Stimulated activated CD4-positive, alpha-beta T cell treated with anti-CD3 and anti-CD28 coated beads, Interleukin-1b, Interleukin-23, amount 100 ng/mL, for 1 hour (primary cell): ENCODE results near the gene CRYZ.

Experiments
- DNase-seq, 2 donors: peaks; one replicate each; pipeline ENCODE4 v3.0.0-alpha.2; 2020; ENCODE audit warnings: low read depth in 2 of 2

Gene CRYZ

GRCh38 chr1:74731399-74732052 is 1.3 kb downstream of the CRYZ start:
- no peak for DNase-seq

GRCh38 chr1:74729741-74730478 is 2.9 kb downstream of the CRYZ start:
- DNase-seq: no peak

- DNase-seq: no peak
Observed at GRCh38 chr1:74728736-74729135, 4.1 kb downstream of the CRYZ start.

GRCh38 chr1:74726063-74726462 is 6.8 kb downstream of the CRYZ start:
- DNase-seq: no peak

GRCh38 chr1:74717626-74718025 is 15.2 kb downstream of the CRYZ start:
- DNase-seq: no peak

- no peak for DNase-seq
Observed at GRCh38 chr1:74716822-74717221, 16.0 kb downstream of the CRYZ start.

- no peak for DNase-seq
Observed at GRCh38 chr1:74715806-74716205, 17.0 kb downstream of the CRYZ start.

GRCh38 chr1:74715236-74715502 is 17.7 kb downstream of the CRYZ start:
- no peak for DNase-seq

GRCh38 chr1:74714429-74715235 is 18.2 kb downstream of the CRYZ start:
- DNase-seq: no peak

- DNase-seq: no peak
Observed at GRCh38 chr1:74713849-74714248, 19.0 kb downstream of the CRYZ start.

GRCh38 chr1:74712881-74713280 is 20.0 kb downstream of the CRYZ start:
- no peak for DNase-seq

GRCh38 chr1:74703386-74704182 is 29.3 kb downstream of the CRYZ start:
- DNase-seq: no peak

- DNase-seq: no peak
Observed at GRCh38 chr1:74699331-74699730, 33.5 kb downstream of the CRYZ start.

- no peak for DNase-seq
Observed at GRCh38 chr1:74697832-74698231, 35.0 kb downstream of the CRYZ start.

- DNase-seq: no peak
Observed at GRCh38 chr1:74693473-74693872, 39.4 kb downstream of the CRYZ start.

- DNase-seq: no peak
Observed at GRCh38 chr1:74690909-74691308, 41.9 kb downstream of the CRYZ start.

GRCh38 chr1:74690364-74690696 is 42.5 kb downstream of the CRYZ start:
- no peak for DNase-seq

- no peak for DNase-seq
Observed at GRCh38 chr1:74689621-74690363, 43.1 kb downstream of the CRYZ start.

GRCh38 chr1:74686928-74687327 is 45.9 kb downstream of the CRYZ start:
- DNase-seq: no peak

- DNase-seq: no peak
Observed at GRCh38 chr1:74684301-74684700, 48.5 kb downstream of the CRYZ start.

- no peak for DNase-seq
Observed at GRCh38 chr1:74683656-74684055, 49.2 kb downstream of the CRYZ start.

GRCh38 chr1:74681851-74682250 is 51.0 kb downstream of the CRYZ start:
- no peak for DNase-seq
